ENCODE measurements around the gene B9D1. TPM values are rescaled to one million over a fixed set of nuclear protein-coding genes. Genes with fewer than 3 reads are reported as not detected.

Gene B9D1
- total and polyA plus RNA-seq, 2 of the 13 experiments (the other 11 are each of a cell fraction or from before 2014, with no cell fraction given) = 27.7 to 31.1 TPM

GRCh38 chr17:19313746-19314651, 48.5 kb downstream of the B9D1 start:
- ATAC-seq = no peak
- CTCF ChIA-PET (ENCODE audit: low intra/inter-chr PET ratio, low total read pairs) = no interaction called here

More at GRCh38 chr17:19313746-19314651, 48.5 kb downstream of the B9D1 start:
- no peak overlapping the region for H3K4me3 ChIP-seq (replicated peaks in 1 of 3; ENCODE audit: insufficient read depth in 1 of 3, low read depth in 2 of 3, low read length in 3 of 3)
- H3K4me2 ChIP-seq (ENCODE audit: low read depth, low read length) = no peak overlapping the region
- no peak overlapping the region for H3K9ac ChIP-seq (ENCODE audit: insufficient read depth, low read depth, low read length)
- no peaks in the 10 kb centered on the region for H3K79me2 ChIP-seq (ENCODE audit: insufficient read depth, low read length)
- 95% methylated on average over 10 of the region's 12 CpGs for WGBS (ENCODE audit: low lambda C conversion rate)
- BruUV-seq (replicated peaks) = no TSS peak
- no peak overlapping the region for H2AFZ ChIP-seq (ENCODE audit: low read length)
- TF ChIP-seq SNAPC4 (CRISPR knock-in tag; IDR thresholded peaks at IDR 0.05) = no peak
- no peak for TF ChIP-seq ZNF550 (CRISPR knock-in tag; IDR thresholded peaks at IDR 0.05; ENCODE audit: borderline replicate concordance)
- H3K9me3 ChIP-seq (ENCODE audit: low read length) = no peaks in the 10 kb centered on the region
- FAIRE-seq = no peak
- no peaks in the 10 kb centered on the region for H4K20me1 ChIP-seq (ENCODE audit: insufficient read depth, low read length)
- intact Hi-C loops (cut with micrococcal nuclease; ENCODE audit: unreplicated experiment) = no loop called here
- in situ Hi-C loops (cut with HindIII; ENCODE audit: extremely low pct_ligation_motif_present, low pct_unique_long_range_greater_than_20kb) = no loop called here
- H3K27ac ChIP-seq (ENCODE audit: extremely low read length, insufficient read depth, low read length) = no peak overlapping the region
- DNase-seq (ENCODE audit: low spot score) = no peak
- H3K4me1 ChIP-seq (ENCODE audit: insufficient read depth, low read length) = peaks cover 19% of the 10 kb centered on the region
- peaks cover 16 to 40% of the 10 kb centered on the region in 2 experiments for H3K36me3 ChIP-seq (replicated peaks in 1 of 2; ENCODE audit: control insufficient read depth in 1 of 2, insufficient read depth in 2 of 2, low read length in 2 of 2)
- no peaks in the 10 kb centered on the region for H3K27me3 ChIP-seq (ENCODE audit: control insufficient read depth in 1 of 2, insufficient read depth in 2 of 2, low read length in 2 of 2)
- POLR2A ChIA-PET = no interaction called here
